Erythroblast (primary cell): ENCODE measurements around the gene THRA.

Experiments used
- GATA1 ChIP-seq: IDR thresholded peaks from 2 replicates; pipeline ENCODE4 v1.6.1; 2011; ENCODE audit warnings: low read depth, mild to moderate bottlenecking, control low read depth, low read length, moderate library complexity
- POLR2A ChIP-seq: IDR thresholded peaks from 2 replicates; pipeline ENCODE4 v1.6.1; 2011; ENCODE audit warnings: mild to moderate bottlenecking, low read length

DNA sequence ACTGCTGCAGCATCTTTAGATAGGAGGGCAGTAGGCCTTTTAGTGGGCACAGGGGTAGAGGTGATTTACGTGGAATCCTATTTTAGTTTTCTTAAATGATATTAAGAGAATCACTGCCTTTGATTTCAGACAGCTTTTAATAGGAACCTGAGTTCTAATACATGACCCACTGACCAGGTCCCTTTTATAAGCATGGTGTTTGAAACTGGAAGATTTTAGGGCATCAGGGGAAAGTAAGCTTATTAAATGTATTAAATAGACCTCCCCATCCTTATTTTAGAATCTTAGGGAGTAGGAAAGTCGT is 61.0 kb downstream of the THRA start:
- peak; percentile 17 for TF ChIP-seq POLR2A
- no peak for TF ChIP-seq GATA1
